Fibroblast of skin of right biceps (primary cell): ENCODE data around the gene BPNT1.
"Not testable (repeated sequence)": the region's sequence is repeated elsewhere in the genome, so short reads cannot be mapped to it uniquely, and the experiment has no call there.

Source experiments
- DNase-seq: peaks from one replicate; pipeline ENCODE4 v3.0.0-alpha.2; 2013

The BPNT1 gene, protein sequence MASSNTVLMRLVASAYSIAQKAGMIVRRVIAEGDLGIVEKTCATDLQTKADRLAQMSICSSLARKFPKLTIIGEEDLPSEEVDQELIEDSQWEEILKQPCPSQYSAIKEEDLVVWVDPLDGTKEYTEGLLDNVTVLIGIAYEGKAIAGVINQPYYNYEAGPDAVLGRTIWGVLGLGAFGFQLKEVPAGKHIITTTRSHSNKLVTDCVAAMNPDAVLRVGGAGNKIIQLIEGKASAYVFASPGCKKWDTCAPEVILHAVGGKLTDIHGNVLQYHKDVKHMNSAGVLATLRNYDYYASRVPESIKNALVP

GRCh38 chr1:220089650-220090556 lies at the start of gene BPNT1:
TSS of gene BPNT1 (minus strand) at chr1:220089788. CDS start at chr1:220079846, 9,942 bp downstream.
- DNase-seq: peak; percentile 91

DNA sequence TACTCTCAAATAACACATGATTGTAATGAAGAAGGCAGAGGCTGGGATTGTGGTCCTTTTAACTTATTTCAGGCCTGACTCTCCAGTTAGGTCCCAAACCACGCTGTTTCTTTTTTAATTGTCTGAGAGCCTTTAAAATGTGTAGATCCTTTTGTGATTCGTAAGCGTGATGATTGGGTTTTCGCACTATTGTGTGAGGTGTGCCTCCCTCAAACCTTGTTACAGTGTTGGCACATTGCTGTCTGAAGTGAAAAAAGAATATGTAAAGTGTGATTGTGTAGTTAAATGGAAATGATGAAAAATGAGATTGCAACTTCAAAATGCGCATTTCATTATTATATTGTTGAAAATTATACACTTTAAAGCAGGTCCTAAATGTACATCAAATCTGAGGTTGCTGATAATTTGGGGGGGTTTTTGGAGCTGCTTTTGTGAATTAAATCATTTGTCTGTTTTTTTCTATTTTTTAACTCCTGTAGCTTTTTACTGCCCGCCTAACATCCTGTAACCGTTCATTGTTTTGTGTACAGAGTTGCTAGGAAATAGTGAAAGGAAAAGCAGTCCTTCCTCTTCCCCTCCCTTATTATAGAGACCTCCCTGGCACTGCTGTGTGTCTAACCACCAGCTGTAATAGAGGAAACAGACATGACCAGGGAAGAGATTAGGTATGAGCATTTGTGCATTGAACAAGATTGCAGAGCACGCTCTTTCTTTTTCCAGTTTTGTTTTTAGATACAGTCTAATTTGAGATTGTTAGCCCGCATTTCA lies 47.6 kb upstream of the BPNT1 start:
- DNase-seq: no peak

DNA sequence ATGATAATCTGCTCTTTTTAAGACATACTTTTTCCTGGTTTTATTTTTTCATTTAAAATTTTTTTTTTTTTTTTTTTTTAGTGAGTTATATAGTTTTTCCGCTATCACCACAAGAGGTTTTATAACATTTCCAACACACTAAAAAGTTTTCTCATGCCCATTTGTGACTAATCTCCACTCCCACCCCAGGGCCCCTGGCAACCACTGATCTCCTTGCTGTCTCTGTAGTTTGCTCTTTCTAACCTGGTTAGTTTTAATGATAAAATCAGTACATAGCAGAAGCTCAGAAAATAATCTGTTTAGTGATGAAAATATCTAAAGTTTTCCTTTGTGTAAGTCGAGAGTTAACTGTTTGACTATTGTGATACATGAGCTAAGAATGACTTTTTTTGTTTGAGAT lies 46.2 kb upstream of the BPNT1 start:
- DNase-seq: no peak

DNA sequence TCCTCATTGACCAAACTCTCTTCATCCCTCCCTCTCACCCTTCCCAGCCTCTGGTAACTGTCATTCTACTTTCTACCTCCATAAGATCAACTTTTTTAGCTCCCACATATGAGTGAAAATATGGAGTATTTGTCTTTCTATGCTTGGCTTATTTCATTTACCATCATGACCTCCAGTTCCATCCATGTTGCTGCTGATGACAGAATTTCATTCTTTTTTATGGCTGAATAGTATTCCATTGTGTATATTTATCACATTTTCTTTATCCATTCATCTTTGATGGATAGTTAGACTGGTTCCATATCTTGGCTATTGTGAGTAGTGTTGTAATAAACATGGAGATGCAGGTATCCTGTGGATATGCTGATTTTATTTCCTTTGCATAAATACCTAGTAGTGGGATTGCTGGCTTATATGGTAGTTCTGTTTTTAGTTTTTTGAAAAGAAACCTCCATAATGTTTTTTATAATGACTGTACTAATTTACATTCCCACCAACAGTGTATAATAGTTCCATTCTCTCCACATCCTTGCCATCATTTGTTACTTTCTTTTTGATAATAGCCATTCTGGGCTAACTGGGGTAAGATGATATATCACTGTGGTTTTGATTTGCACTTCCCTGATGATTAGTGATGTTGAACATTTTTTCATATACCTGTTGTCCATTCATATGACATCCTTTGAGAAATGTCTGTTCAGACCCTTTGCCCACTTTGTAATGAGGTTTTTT lies 40.1 kb upstream of the BPNT1 start:
- DNase-seq: no peak

DNA sequence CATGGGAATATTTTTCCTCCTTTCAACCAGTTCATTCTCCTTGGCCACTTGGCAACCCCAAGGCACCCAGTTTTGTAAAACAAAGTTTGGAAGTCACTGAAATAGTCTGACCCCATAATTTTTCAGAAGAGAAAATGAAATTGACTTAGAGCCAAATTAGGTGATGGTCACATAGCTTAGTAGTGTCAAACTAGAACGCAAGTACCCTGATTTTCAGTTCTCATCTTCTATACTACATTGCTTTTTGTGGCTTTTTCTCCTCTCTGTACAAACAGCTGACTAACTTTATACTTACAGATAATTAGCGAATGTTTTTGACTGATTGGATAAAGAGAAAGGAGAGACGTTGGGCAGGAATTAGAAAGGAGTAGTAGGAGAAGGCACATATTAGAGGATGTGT lies 37.5 kb upstream of the BPNT1 start:
- no peak for DNase-seq

DNA sequence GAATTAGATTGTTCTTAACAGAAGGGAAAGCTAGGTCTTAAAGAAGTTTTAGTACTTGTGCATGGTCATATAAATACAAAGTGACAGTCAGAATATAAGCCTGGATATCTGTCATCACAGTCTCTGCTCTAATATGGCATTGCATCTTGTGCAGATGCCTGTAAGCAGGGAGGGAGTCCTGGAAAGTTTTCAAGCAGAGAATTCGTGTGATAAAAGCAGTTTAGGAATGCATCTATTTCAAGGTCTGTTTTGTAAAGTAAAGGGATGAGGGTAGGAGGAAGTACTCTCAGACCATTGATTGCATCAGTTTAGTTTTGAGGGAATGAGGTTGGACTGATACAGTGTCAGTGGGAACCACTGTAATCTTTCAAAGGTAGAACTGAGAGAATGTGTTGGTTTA lies 35.0 kb upstream of the BPNT1 start:
- peak; percentile 64 for DNase-seq

GRCh38 chr1:220123889-220124288 lies 34.3 kb upstream of the BPNT1 start:
- peak; percentile 12 for DNase-seq

GRCh38 chr1:220123066-220123465 lies 33.5 kb upstream of the BPNT1 start:
- DNase-seq: no peak

GRCh38 chr1:220121791-220122530 lies 32.4 kb upstream of the BPNT1 start:
- DNase-seq: no peak

DNA sequence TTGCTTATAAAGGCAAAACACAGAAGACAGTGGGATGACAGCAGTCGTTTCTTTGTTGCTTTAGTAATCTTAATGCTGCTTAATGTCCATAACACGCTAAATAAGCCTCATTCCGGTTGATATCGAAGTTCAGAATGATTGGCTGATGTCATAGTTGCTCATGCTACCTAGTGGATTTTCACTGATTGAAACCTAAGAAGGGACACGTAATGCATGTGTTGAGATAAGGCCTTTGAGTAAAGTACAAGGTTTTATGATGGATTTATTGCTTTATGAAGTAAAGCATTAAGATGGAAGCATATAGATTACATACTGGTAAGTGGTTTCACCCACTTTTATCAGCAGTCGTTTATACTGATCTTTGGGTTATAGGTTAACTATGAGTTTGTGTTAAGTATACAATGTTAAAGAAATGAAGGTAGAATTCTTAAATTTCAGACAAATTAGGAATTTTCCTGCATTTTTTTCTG lies 29.5 kb upstream of the BPNT1 start:
- no peak for DNase-seq

DNA sequence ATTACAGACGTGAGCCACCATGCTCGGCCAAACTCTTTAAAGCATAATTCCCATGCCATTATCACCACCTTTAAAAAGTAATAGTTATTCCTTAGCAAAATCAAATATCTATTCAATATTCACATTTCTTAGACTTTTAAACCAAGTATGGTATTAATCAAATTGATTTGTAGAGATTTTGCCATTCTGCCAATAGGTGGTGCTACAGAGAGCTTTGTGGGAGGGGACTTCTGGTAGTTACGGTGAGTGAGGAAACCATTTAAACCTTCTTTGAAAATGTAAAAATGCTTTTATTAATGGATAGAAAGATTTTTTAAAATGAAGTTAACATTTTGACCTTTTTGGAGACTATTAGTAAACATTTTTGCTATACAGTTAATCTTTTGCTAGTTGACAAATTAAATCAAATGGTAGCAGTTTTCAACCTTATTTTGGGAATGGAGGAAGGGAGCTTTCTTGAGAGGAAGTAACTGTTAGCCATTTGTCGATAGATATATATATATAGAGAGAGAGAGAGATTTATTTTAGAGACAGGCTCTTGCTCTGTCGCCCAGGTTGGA lies 23.6 kb upstream of the BPNT1 start:
- peak; percentile 38 for DNase-seq

- DNase-seq: not testable (repeated sequence)
Observed at GRCh38 chr1:220112600-220112999, 23.0 kb upstream of the BPNT1 start.

- DNase-seq: not testable (repeated sequence)
Observed at GRCh38 chr1:220110473-220110872, 20.9 kb upstream of the BPNT1 start.

GRCh38 chr1:220099826-220100225 lies 10.2 kb upstream of the BPNT1 start:
- DNase-seq: no peak

DNA sequence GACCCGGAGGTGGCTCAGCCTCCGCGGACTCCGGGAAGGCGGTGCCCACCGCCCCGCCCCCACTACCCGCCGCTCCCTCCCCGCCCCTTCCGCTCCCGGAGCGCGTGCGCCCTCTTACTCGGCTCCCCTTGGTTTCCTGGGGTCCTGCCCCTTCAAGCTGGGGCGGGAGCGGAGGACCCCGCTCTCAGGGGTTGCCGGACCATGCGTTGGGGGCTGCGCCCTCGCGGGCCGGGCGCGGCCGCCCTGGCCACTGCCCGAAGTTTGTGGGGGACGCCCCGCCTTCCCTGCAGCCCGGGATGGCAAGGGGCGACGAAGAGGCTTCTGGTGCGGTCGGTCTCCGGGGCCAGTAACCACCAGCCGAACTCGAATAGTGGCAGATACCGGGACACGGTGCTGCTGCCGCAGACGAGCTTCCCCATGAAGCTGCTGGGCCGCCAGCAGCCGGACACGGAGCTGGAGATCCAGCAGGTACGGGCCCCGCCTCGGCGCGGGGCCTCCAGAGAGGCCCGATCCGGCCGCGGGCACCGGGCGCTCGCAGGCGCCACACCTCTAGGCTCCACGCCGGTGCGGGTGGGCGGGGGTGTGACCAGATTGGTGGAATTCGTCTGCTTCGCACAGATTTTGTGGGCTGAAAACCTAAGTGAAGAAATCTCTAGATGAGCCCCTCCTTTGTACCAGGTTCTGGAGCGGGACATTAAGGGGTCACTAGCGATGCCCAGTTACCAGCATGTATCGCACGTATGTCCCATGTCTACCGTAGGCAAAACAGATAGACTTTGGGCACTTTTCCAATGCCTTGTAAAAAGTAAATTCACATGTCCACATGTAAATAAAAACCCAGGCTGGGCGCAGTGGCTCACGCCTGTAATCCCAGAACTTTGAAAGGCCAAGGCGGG lies 4.7 kb upstream of the BPNT1 start, which contains the start of gene IARS2:
TSS of gene IARS2 (plus strand) at position 117 of the 896 bp plus-strand sequence. CDS start at position 202, 85 bp downstream.
- peak; percentile 87 for DNase-seq

DNA sequence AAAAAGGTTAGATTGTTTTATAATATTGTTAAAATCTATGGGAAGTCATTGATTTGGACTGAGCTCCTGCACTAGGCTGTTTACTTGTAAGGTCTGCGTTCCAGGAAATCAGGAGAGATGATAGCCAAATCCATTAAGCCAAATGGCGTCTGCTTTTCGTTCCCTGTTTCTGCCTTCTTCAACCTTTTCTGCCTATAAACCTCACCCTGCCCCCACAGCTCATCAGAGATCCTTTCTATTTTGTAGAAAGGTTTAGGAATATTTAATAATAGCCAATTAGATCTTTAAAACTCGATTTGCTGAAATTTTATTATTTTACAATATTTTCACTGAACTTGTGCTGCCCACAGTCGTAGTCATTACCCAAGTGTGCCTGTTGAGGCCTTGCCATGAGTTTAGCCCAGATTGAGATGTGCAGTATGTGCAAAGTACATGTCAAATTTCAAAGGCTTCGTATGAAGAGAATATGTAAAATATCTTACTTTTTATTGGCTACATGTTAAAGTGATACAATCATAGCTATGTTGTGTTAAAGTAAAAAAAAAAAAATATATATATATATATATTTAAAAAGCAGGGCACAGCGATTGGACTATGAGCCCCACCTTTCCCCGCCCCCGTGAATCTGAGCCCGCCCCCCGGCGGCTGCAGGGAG lies 3.9 kb upstream of the BPNT1 start:
- no peak for DNase-seq

- DNase-seq: no peak
Observed at GRCh38 chr1:220092694-220093093, 3.1 kb upstream of the BPNT1 start.

- not testable (repeated sequence) for DNase-seq
Observed at GRCh38 chr1:220086261-220086686, 3.3 kb downstream of the BPNT1 start.

- no peak for DNase-seq
Observed at GRCh38 chr1:220084460-220084859, 5.1 kb downstream of the BPNT1 start.
